GM23338 (cell line): Measurements from ENCODE around the gene FAM32A. TPM values are rescaled to one million over a fixed set of nuclear protein-coding genes. Genes with fewer than 3 reads are reported as not detected.

Source experiments
- ATAC-seq: fragments of 200-7000 bp; cut with Tn5 transposase; 3 replicates; pipeline ENCODE4 v1.9.1; 2020
- DNase-seq: peaks from one replicate; pipeline ENCODE4 v3.0.0-alpha.2; 2015; ENCODE audit warnings: low spot score
- H2AFZ ChIP-seq: fragments of 200-600 bp; sonication (generic); 2 replicates; pipeline ENCODE4 v1.8.0; 2016; ENCODE audit warnings: antibody characterized with exemption, mild to moderate bottlenecking, moderate library complexity
- H3F3A ChIP-seq: fragments of 200-600 bp; sonication (generic); replicated peaks from 2 replicates; pipeline ENCODE4 v1.8.0; 2017; ENCODE audit warnings: antibody characterized with exemption, mixed run types, low read depth
- H3K27ac ChIP-seq: fragments of 200-600 bp; sonication (generic); 2 replicates; pipeline ENCODE4 v1.6.1; 2016; ENCODE audit warnings: low read depth
- H3K27me3 ChIP-seq: fragments of 200-600 bp; sonication (generic); 2 replicates; pipeline ENCODE4 v1.8.0; 2016; ENCODE audit warnings: mild to moderate bottlenecking, mixed run types, moderate library complexity; ENCODE audit not compliant: insufficient read depth
- H3K36me3 ChIP-seq: fragments of 200-600 bp; sonication (generic); 2 replicates; pipeline ENCODE4 v1.8.0; 2016; ENCODE audit warnings: mild to moderate bottlenecking; ENCODE audit not compliant: insufficient read depth
- H3K4me1 ChIP-seq: fragments of 200-600 bp; sonication (generic); 2 replicates; pipeline ENCODE4 v1.8.0; 2016; ENCODE audit warnings: mild to moderate bottlenecking, moderate library complexity; ENCODE audit not compliant: insufficient read depth
- H3K4me2 ChIP-seq: fragments of 200-600 bp; sonication (generic); 2 replicates; pipeline ENCODE4 v1.7.1; 2017; ENCODE audit warnings: mixed run types
- H3K4me3 ChIP-seq: fragments of 200-600 bp; sonication (generic); 2 replicates; pipeline ENCODE4 v1.6.1; 2016; ENCODE audit warnings: mixed run types
- H3K79me2 ChIP-seq: fragments of 200-600 bp; sonication (generic); replicated peaks from 2 replicates; pipeline ENCODE4 v1.8.0; 2017; ENCODE audit warnings: mild to moderate bottlenecking; ENCODE audit not compliant: insufficient read depth
- H3K9me2 ChIP-seq: fragments of 200-600 bp; sonication (generic); 2 replicates; pipeline ENCODE4 v1.8.0; 2017; ENCODE audit not compliant: insufficient read depth
- H4K20me1 ChIP-seq: fragments of 200-600 bp; sonication (generic); replicated peaks from 2 replicates; pipeline ENCODE4 v1.8.0; 2017; ENCODE audit warnings: mild to moderate bottlenecking; ENCODE audit not compliant: insufficient read depth
- H3K27ac Mint-ChIP-seq: 2 replicates; pipeline ENCODE4 v1.8.0; 2020; ENCODE audit warnings: inconsistent platforms, mild to moderate bottlenecking, moderate library complexity, mixed read lengths
- H3K27me3 Mint-ChIP-seq: 3 replicates; pipeline ENCODE4 v1.8.0; 2022; ENCODE audit warnings: low read depth, mild to moderate bottlenecking, moderate library complexity, mixed read lengths, inconsistent platforms; ENCODE audit not compliant: insufficient read depth, poor library complexity
- H3K36me3 Mint-ChIP-seq: 3 replicates; pipeline ENCODE4 v1.8.0; 2021; ENCODE audit warnings: low read depth, mild to moderate bottlenecking, inconsistent platforms, moderate library complexity, mixed read lengths
- H3K4me1 Mint-ChIP-seq: 3 replicates; pipeline ENCODE4 v1.8.0; 2020; ENCODE audit warnings: mild to moderate bottlenecking, inconsistent platforms, mixed read lengths
- H3K4me3 Mint-ChIP-seq: 3 replicates; pipeline ENCODE4 v1.8.0; 2021; ENCODE audit warnings: moderate library complexity, mild to moderate bottlenecking, inconsistent platforms, mixed read lengths
- H3K9me3 Mint-ChIP-seq: 3 replicates; pipeline ENCODE4 v1.8.0; 2020; ENCODE audit warnings: moderate library complexity, mild to moderate bottlenecking, inconsistent platforms, mixed read lengths
- CREB1 ChIP-seq: fragments of 250-450 bp; sonication (Bioruptor Pico); IDR thresholded peaks from 2 replicates; pipeline ENCODE4 v1.5.0; 2020; ENCODE audit warnings: low read depth, mild to moderate bottlenecking, moderate library complexity
- EZH2 ChIP-seq: fragments of 200-600 bp; sonication (generic); IDR thresholded peaks from one replicate; pipeline ENCODE4 v1.8.0; 2017; ENCODE audit warnings: antibody characterized with exemption, mild to moderate bottlenecking, low read depth; ENCODE audit not compliant: unreplicated experiment
- EZH2phosphoT487 ChIP-seq: fragments of 200-600 bp; sonication (generic); IDR thresholded peaks from one replicate; pipeline ENCODE4 v1.8.1; 2018; ENCODE audit warnings: antibody characterized with exemption; ENCODE audit not compliant: unreplicated experiment
- JUNB ChIP-seq: IDR thresholded peaks from one replicate; pipeline ENCODE4 v1.6.1; 2016; ENCODE audit warnings: antibody characterized with exemption; ENCODE audit not compliant: unreplicated experiment
- NANOG ChIP-seq: IDR thresholded peaks from 2 replicates; pipeline ENCODE4 v1.6.1; 2016; ENCODE audit warnings: antibody characterized with exemption, borderline replicate concordance
- POLR2AphosphoS5 ChIP-seq: IDR thresholded peaks from 2 replicates; pipeline ENCODE4 v1.6.1; 2016; ENCODE audit warnings: antibody characterized with exemption, low read depth
- ZNF114 ChIP-seq: fragments of 250-450 bp; sonication (Bioruptor Pico); IDR thresholded peaks from 2 replicates; pipeline ENCODE4 v1.5.0; 2020; ENCODE audit warnings: mild to moderate bottlenecking, moderate library complexity
- ZNF331 ChIP-seq: fragments of 250-450 bp; sonication (Bioruptor Pico); IDR thresholded peaks from 2 replicates; pipeline ENCODE4 v1.5.0; 2020; ENCODE audit warnings: low read depth, mild to moderate bottlenecking, moderate library complexity
- polyA plus RNA-seq: library from polyadenylated mRNA; unstranded; fragments of >200 nt; fragmentation: Nextera tagmentation; extraction: Ambion mirVana; gene quantifications from 2 replicates; pipeline ENCODE4 v1.2.1, GENCODE V29; 2016
- total RNA-seq: library from RNA; depleted of rRNA; stranded (reverse); fragments of >200 nt; shearing (Covaris generic); gene quantifications from 2 replicates; pipeline ENCODE4 v1.2.3, GENCODE V29; 2014
- TF ChIP-seq, protein P1 (sequence below): IDR thresholded peaks from 2 replicates; pipeline ENCODE4 v1.6.1; 2016; ENCODE audit warnings: antibody characterized with exemption
- TF ChIP-seq, protein P2 (sequence below): IDR thresholded peaks from one replicate; pipeline ENCODE4 v1.6.1; 2018; ENCODE audit warnings: antibody characterized with exemption; ENCODE audit not compliant: unreplicated experiment
- TF ChIP-seq, protein P3 (sequence below): fragments of 250-450 bp; sonication (Bioruptor Pico); IDR thresholded peaks from 2 replicates; pipeline ENCODE4 v1.5.0; 2020; ENCODE audit warnings: mild to moderate bottlenecking, moderate library complexity

The FAM32A gene
- total and polyA plus RNA-seq, 2 experiments from 2014 or later: 58.2 to 67.3 TPM

DNA sequence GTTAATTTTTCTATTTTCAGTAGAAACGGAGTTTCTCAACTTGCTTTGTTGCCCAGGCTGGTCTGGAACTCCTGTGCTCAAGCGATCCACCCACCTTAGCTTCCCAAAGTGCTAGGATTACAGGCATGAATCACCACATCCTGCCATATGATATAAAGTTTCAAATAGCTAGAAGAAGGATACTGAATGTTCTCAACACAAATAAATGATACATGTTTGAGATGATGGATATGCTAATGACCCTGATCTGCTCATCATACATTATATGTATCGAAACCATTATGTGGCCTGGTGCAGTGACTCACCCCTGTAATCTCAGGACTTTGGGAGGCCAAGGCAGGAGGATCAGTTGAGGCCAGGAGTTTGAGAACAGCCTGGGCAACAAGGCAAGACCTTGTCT, 23.4 kb upstream of the FAM32A start:
- H4K20me1 ChIP-seq: no peaks in the 10 kb centered on the region
- H3K9me2 ChIP-seq: no peaks in the 10 kb centered on the region
- no peak overlapping the region for H3K4me3 Mint-ChIP-seq
- no peaks in the 10 kb centered on the region for H3K4me1 Mint-ChIP-seq
- H2AFZ ChIP-seq: no peak overlapping the region
- H3K9me3 Mint-ChIP-seq: peaks cover 7% of the 10 kb centered on the region; the same call in 2 of the 3 replicates
- no peak for ATAC-seq
- no peak overlapping the region for H3K4me3 ChIP-seq
- no peaks in the 10 kb centered on the region for H3K36me3 ChIP-seq
- peaks cover under 1% of the 10 kb centered on the region for H3K27me3 Mint-ChIP-seq
- H3K4me2 ChIP-seq: no peak overlapping the region
- TF ChIP-seq EZH2: no peak
- TF ChIP-seq, protein P1, sequence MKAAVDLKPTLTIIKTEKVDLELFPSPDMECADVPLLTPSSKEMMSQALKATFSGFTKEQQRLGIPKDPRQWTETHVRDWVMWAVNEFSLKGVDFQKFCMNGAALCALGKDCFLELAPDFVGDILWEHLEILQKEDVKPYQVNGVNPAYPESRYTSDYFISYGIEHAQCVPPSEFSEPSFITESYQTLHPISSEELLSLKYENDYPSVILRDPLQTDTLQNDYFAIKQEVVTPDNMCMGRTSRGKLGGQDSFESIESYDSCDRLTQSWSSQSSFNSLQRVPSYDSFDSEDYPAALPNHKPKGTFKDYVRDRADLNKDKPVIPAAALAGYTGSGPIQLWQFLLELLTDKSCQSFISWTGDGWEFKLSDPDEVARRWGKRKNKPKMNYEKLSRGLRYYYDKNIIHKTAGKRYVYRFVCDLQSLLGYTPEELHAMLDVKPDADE: no peak
- no peak for TF ChIP-seq POLR2AphosphoS5
- TF ChIP-seq ZNF114 (CRISPR knock-in tag): no peak
- TF ChIP-seq, protein P2, sequence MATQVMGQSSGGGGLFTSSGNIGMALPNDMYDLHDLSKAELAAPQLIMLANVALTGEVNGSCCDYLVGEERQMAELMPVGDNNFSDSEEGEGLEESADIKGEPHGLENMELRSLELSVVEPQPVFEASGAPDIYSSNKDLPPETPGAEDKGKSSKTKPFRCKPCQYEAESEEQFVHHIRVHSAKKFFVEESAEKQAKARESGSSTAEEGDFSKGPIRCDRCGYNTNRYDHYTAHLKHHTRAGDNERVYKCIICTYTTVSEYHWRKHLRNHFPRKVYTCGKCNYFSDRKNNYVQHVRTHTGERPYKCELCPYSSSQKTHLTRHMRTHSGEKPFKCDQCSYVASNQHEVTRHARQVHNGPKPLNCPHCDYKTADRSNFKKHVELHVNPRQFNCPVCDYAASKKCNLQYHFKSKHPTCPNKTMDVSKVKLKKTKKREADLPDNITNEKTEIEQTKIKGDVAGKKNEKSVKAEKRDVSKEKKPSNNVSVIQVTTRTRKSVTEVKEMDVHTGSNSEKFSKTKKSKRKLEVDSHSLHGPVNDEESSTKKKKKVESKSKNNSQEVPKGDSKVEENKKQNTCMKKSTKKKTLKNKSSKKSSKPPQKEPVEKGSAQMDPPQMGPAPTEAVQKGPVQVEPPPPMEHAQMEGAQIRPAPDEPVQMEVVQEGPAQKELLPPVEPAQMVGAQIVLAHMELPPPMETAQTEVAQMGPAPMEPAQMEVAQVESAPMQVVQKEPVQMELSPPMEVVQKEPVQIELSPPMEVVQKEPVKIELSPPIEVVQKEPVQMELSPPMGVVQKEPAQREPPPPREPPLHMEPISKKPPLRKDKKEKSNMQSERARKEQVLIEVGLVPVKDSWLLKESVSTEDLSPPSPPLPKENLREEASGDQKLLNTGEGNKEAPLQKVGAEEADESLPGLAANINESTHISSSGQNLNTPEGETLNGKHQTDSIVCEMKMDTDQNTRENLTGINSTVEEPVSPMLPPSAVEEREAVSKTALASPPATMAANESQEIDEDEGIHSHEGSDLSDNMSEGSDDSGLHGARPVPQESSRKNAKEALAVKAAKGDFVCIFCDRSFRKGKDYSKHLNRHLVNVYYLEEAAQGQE: no peak
- no peak for TF ChIP-seq ZNF331
- no peak for TF ChIP-seq NANOG
- TF ChIP-seq CREB1 (CRISPR knock-in tag): no peak
- no peak for TF ChIP-seq JUNB
- TF ChIP-seq EZH2phosphoT487: no peak
- H3K36me3 Mint-ChIP-seq: no peaks in the 10 kb centered on the region
- no peaks in the 10 kb centered on the region for H3K4me1 ChIP-seq
- no peaks in the 10 kb centered on the region for H3K27me3 ChIP-seq
- H3F3A ChIP-seq: no peaks in the 10 kb centered on the region
- no peak overlapping the region for H3K27ac ChIP-seq
- DNase-seq: no peak
- no peak overlapping the region for H3K27ac Mint-ChIP-seq
- H3K79me2 ChIP-seq: no peaks in the 10 kb centered on the region

DNA sequence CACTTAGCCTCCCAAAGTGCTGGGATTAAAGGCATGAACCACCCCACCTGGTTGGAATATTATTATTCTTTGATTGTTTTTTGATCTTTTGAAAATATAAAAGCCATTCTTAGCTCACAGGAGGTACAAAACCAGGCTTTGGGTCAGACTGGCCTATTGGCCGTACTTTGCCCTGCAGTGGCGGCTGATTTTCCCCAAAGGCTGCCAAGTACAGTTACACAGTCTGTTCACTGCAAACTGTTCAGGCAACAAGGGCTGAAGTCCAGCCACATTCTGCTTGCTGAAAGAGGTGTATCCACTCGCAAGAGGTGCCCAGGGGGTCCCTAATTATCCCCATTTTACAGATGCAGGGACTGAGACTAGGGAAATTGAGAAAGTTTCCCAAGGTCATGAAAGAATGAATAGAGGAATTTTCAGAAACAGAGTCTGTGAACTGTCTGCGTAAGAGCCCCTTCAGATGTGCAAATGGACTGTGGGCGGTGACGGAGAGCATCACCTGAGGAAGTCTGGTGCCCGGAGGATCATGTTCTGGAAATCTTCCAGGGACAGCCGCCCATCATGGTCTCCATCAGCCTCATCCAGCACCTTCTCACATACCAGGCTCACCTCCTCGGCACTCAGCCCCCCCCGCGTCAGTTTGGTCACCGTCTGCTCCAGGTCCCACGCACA, 20.9 kb upstream of the FAM32A start:
- peaks cover 24% of the 10 kb centered on the region for H3K9me3 Mint-ChIP-seq
- Histone ChIP-seq H4K20me1 (no peaks in the 10 kb centered on the region), H3K27ac (no peak overlapping the region), H3K4me3 (no peak overlapping the region), H3K4me2 (no peak overlapping the region), H3K27me3 (no peaks in the 10 kb centered on the region), H3F3A (no peaks in the 10 kb centered on the region), H3K9me2 (no peaks in the 10 kb centered on the region), H2AFZ (no peak overlapping the region), H3K36me3 (no peaks in the 10 kb centered on the region), H3K79me2 (no peaks in the 10 kb centered on the region), H3K4me1 (no peaks in the 10 kb centered on the region)
- peaks cover 3% of the 10 kb centered on the region; the same call in 1 of the 3 replicates for H3K36me3 Mint-ChIP-seq
- no peak overlapping the region for H3K27ac Mint-ChIP-seq
- H3K4me1 Mint-ChIP-seq: no peaks in the 10 kb centered on the region
- no peak for DNase-seq
- no peak overlapping the region for H3K4me3 Mint-ChIP-seq
- no peak for ATAC-seq
- H3K27me3 Mint-ChIP-seq: no peaks in the 10 kb centered on the region
- TF ChIP-seq POLR2AphosphoS5: no peak
- TF ChIP-seq NANOG: no peak
- TF ChIP-seq CREB1 (CRISPR knock-in tag): no peak
- no peak for TF ChIP-seq ZNF114 (CRISPR knock-in tag)
- TF ChIP-seq, protein P3, sequence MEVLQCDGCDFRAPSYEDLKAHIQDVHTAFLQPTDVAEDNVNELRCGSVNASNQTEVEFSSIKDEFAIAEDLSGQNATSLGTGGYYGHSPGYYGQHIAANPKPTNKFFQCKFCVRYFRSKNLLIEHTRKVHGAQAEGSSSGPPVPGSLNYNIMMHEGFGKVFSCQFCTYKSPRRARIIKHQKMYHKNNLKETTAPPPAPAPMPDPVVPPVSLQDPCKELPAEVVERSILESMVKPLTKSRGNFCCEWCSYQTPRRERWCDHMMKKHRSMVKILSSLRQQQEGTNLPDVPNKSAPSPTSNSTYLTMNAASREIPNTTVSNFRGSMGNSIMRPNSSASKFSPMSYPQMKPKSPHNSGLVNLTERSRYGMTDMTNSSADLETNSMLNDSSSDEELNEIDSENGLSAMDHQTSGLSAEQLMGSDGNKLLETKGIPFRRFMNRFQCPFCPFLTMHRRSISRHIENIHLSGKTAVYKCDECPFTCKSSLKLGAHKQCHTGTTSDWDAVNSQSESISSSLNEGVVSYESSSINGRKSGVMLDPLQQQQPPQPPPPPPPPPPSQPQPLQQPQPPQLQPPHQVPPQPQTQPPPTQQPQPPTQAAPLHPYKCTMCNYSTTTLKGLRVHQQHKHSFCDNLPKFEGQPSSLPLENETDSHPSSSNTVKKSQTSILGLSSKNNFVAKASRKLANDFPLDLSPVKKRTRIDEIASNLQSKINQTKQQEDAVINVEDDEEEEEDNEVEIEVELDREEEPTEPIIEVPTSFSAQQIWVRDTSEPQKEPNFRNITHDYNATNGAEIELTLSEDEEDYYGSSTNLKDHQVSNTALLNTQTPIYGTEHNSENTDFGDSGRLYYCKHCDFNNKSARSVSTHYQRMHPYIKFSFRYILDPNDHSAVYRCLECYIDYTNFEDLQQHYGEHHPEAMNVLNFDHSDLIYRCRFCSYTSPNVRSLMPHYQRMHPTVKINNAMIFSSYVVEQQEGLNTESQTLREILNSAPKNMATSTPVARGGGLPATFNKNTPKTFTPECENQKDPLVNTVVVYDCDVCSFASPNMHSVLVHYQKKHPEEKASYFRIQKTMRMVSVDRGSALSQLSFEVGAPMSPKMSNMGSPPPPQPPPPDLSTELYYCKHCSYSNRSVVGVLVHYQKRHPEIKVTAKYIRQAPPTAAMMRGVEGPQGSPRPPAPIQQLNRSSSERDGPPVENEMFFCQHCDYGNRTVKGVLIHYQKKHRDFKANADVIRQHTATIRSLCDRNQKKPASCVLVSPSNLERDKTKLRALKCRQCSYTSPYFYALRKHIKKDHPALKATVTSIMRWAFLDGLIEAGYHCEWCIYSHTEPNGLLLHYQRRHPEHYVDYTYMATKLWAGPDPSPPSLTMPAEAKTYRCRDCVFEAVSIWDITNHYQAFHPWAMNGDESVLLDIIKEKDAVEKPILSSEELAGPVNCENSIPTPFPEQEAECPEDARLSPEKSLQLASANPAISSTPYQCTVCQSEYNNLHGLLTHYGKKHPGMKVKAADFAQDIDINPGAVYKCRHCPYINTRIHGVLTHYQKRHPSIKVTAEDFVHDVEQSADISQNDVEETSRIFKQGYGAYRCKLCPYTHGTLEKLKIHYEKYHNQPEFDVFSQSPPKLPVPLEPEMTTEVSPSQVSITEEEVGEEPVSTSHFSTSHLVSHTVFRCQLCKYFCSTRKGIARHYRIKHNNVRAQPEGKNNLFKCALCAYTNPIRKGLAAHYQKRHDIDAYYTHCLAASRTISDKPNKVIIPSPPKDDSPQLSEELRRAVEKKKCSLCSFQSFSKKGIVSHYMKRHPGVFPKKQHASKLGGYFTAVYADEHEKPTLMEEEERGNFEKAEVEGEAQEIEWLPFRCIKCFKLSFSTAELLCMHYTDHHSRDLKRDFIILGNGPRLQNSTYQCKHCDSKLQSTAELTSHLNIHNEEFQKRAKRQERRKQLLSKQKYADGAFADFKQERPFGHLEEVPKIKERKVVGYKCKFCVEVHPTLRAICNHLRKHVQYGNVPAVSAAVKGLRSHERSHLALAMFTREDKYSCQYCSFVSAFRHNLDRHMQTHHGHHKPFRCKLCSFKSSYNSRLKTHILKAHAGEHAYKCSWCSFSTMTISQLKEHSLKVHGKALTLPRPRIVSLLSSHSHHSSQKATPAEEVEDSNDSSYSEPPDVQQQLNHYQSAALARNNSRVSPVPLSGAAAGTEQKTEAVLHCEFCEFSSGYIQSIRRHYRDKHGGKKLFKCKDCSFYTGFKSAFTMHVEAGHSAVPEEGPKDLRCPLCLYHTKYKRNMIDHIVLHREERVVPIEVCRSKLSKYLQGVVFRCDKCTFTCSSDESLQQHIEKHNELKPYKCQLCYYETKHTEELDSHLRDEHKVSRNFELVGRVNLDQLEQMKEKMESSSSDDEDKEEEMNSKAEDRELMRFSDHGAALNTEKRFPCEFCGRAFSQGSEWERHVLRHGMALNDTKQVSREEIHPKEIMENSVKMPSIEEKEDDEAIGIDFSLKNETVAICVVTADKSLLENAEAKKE (CRISPR knock-in tag): no peak
